Liver (tissue), 9 donors: ENCODE data around the gene SGK1. TPM values are rescaled to one million over a fixed set of nuclear protein-coding genes. Genes with fewer than 3 reads are reported as not detected.
A peak's percentile ranks its signal among the peaks of the same experiment; 100 is the strongest.

Source experiments
- DNase-seq: peaks from one replicate; pipeline ENCODE4 v3.0.0-alpha.2; 2017; ENCODE audit warnings: low spot score
- H3K27ac ChIP-seq, 2 donors: one replicate each; pipeline ENCODE4 v1.7.0; 2013; ENCODE audit warnings: inconsistent platforms in 2 of 2, low read length in 2 of 2, control low read depth in 1 of 2, low read depth in 1 of 2, mild to moderate bottlenecking in 1 of 2
- H3K27me3 ChIP-seq, 4 donors: one replicate each; pipeline versions ENCODE4 v1.6.1 to v1.7.0; 2013; ENCODE audit warnings: low read length in 3 of 4, inconsistent platforms in 1 of 4, mild to moderate bottlenecking in 1 of 4, moderate library complexity in 1 of 4; ENCODE audit not compliant: control insufficient read depth in 4 of 4, insufficient read depth in 4 of 4
- H3K36me3 ChIP-seq, 4 donors: one replicate each; pipeline versions ENCODE4 v1.6.1 to v1.7.0; 2013; ENCODE audit warnings: low read length in 3 of 4, mild to moderate bottlenecking in 3 of 4, low read depth in 1 of 4, moderate library complexity in 1 of 4; ENCODE audit not compliant: control insufficient read depth in 4 of 4, insufficient read depth in 3 of 4
- H3K4me1 ChIP-seq, 4 donors: one replicate each; pipeline versions ENCODE4 v1.6.1 to v1.7.0; 2013; ENCODE audit warnings: low read length in 3 of 4, mild to moderate bottlenecking in 3 of 4, moderate library complexity in 1 of 4; ENCODE audit not compliant: control insufficient read depth in 4 of 4, insufficient read depth in 4 of 4
- H3K4me3 ChIP-seq, 3 donors: one replicate each; pipeline versions ENCODE4 v1.6.1 to v1.7.0; 2013; ENCODE audit warnings: low read length in 3 of 3, control low read depth in 1 of 3, low read depth in 1 of 3, mild to moderate bottlenecking in 1 of 3
- H3K9ac ChIP-seq, 2 donors: one replicate each; pipeline ENCODE4 v1.7.0; 2013; ENCODE audit warnings: low read length in 2 of 2, mild to moderate bottlenecking in 2 of 2, moderate library complexity in 2 of 2, control low read depth in 1 of 2, low read depth in 1 of 2
- H3K9me3 ChIP-seq, 4 donors: one replicate each; pipeline versions ENCODE4 v1.6.1 to v1.7.0; 2013; ENCODE audit warnings: low read length in 3 of 4; ENCODE audit not compliant: control insufficient read depth in 4 of 4
- EGR1 ChIP-seq, 2 donors: IDR thresholded peaks; 2 replicates each; pipeline ENCODE4 v1.6.1; 2016 to 2018; ENCODE audit warnings: antibody characterized with exemption in 2 of 2, low read depth in 2 of 2
- FOXA1 ChIP-seq: IDR thresholded peaks from 2 replicates; pipeline ENCODE4 v1.6.1; 2016; ENCODE audit warnings: antibody characterized with exemption
- FOXA2 ChIP-seq: IDR thresholded peaks from 2 replicates; pipeline ENCODE4 v1.6.1; 2016; ENCODE audit warnings: antibody characterized with exemption
- HNF4G ChIP-seq: IDR thresholded peaks from 2 replicates; pipeline ENCODE4 v1.6.1; 2016; ENCODE audit warnings: antibody characterized with exemption
- NR2F2 ChIP-seq: IDR thresholded peaks from 2 replicates; pipeline ENCODE4 v1.6.1; 2016; ENCODE audit warnings: antibody characterized with exemption
- RXRA ChIP-seq, 2 donors: IDR thresholded peaks; 2 replicates each; pipeline ENCODE4 v1.6.1; 2017 to 2018; ENCODE audit warnings: antibody characterized with exemption in 2 of 2, mild to moderate bottlenecking in 1 of 2
- WGBS: extraction: QIAGEN DNeasy Blood & Tissue Kit; methylation state at CpG from one replicate; pipeline ENCODE4 v1.1.7; 2013; 5-methylcytosine and 5-hydroxymethylcytosine counted together
- polyA plus RNA-seq, 2 donors: library from polyadenylated mRNA; stranded (reverse) in 1 of 2; unstranded in 1 of 2; fragments of 200-250 nt in 1 of 2; fragments of >200 nt in 1 of 2; fragmentation: Nextera tagmentation in 1 of 2; extraction: Ambion mirVana in 1 of 2; gene quantifications; one replicate each; pipeline versions ENCODE4 v1.2.1 to v1.2.3, GENCODE V29; 2013 to 2015
- total RNA-seq, 2 donors: library from RNA; depleted of rRNA; stranded (reverse); fragments of >200 nt; gene quantifications; one replicate each; pipeline ENCODE4 v1.2.3, GENCODE V29; 2014
- TF ChIP-seq, protein P1 (sequence below): fragments of 150-350 bp; IDR thresholded peaks from 2 replicates; pipeline ENCODE4 v1.5.1; 2017; ENCODE audit warnings: improper control_type of control experiment, low read depth, low read length; ENCODE audit not compliant: missing input control
- TF ChIP-seq, protein P2 (sequence below): IDR thresholded peaks from 2 replicates; pipeline ENCODE4 v1.6.1; 2016; ENCODE audit warnings: antibody characterized with exemption
- TF ChIP-seq, protein P3 (sequence below): IDR thresholded peaks from 2 replicates; pipeline ENCODE4 v1.6.1; 2016; ENCODE audit warnings: antibody characterized with exemption, mild to moderate bottlenecking
- TF ChIP-seq, protein P4 (sequence below): IDR thresholded peaks from 2 replicates; pipeline ENCODE4 v1.6.1; 2016; ENCODE audit warnings: antibody characterized with exemption
- TF ChIP-seq, protein P5 (sequence below): IDR thresholded peaks from 2 replicates; pipeline ENCODE4 v1.6.1; 2016; ENCODE audit warnings: antibody characterized with exemption
- donor health status: healthy.
- donor health status: healthy.
- donor health status: healthy.
- donor health status: healthy.
- donor health status: healthy.

SGK1 gene
- total and polyA plus RNA-seq, 4 donors, result 28.0 to 113 (median 35.4) TPM

DNA sequence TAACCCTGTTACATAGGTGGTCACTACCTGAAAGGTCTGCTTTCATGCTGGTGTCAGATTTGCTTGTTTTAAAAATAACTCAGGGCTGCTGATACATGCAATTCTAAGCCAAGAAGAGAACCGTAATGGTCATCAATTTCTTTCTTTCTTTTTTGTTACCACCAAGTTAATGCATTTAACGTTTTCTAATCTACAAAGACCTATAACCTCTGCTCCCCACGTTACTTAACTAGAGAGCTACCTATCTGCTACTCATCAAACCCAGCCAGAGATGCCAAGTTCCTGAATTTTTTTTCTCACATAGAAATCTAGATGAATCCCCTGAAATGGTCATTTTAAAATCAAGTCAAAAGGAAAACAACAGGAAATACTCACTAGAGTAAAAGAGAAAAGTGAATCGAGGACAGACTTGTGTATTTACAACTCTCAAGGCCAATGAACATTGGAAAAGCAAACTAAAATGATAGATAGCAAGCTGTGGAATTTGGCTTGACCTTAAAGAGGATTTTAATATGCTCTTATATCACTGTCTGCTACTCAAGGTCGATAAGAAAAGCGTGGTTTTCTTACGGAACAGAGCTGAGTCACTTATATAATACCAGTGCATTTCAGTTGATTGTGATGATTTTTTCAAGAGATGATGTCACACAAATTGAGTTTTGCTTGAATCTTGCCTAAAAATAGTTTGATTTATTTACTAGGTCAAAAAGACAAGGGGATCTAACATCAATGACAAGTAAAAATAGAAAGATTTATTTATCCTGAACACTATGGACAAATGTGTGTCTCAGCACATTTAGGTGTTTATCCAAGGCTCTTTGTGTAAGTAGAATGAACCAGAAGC, 67.9 kb downstream of the SGK1 start (continued):
- TF ChIP-seq, protein P1, sequence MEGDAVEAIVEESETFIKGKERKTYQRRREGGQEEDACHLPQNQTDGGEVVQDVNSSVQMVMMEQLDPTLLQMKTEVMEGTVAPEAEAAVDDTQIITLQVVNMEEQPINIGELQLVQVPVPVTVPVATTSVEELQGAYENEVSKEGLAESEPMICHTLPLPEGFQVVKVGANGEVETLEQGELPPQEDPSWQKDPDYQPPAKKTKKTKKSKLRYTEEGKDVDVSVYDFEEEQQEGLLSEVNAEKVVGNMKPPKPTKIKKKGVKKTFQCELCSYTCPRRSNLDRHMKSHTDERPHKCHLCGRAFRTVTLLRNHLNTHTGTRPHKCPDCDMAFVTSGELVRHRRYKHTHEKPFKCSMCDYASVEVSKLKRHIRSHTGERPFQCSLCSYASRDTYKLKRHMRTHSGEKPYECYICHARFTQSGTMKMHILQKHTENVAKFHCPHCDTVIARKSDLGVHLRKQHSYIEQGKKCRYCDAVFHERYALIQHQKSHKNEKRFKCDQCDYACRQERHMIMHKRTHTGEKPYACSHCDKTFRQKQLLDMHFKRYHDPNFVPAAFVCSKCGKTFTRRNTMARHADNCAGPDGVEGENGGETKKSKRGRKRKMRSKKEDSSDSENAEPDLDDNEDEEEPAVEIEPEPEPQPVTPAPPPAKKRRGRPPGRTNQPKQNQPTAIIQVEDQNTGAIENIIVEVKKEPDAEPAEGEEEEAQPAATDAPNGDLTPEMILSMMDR, result no peak
- TF ChIP-seq RXRA (IDR thresholded peaks at IDR 0.05), result peak; percentile 91 to 92
- no peak for TF ChIP-seq HNF4G

DNA sequence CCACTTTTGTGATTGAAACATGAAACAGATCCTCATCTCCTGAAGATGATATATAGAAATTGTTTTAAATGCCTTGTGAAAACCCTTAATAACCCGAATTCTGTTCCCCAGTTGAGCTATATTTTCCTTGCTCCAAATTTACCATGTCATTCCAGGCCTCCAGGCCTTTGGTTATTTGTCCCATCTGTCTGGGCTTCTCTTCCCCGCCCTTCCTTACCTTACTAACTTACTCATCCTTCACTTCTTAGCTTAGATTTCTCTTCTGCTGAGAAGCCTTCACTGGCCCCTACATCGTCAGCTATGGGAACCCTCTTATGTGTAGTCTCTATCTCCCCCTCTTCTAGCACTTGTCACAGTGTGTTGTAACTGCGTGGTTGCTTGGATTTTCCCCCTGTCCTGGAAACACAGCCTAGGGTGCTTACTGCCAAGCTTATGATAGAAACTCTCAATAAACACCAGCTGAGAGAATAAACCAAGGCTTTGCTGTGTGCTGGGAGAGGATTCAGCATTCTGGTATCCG, 68.6 kb downstream of the SGK1 start:
- no peak for DNase-seq
- no peak overlapping the region for H3K4me3 ChIP-seq
- H3K36me3 ChIP-seq, result no peaks in the 10 kb centered on the region
- H3K4me1 ChIP-seq, result peaks cover 4 to 22% (median 9%) of the 10 kb centered on the region in 4 donors
- H3K9me3 ChIP-seq, result no peaks in the 10 kb centered on the region
- H3K27me3 ChIP-seq, result no peaks in the 10 kb centered on the region
- TF ChIP-seq, protein P2, sequence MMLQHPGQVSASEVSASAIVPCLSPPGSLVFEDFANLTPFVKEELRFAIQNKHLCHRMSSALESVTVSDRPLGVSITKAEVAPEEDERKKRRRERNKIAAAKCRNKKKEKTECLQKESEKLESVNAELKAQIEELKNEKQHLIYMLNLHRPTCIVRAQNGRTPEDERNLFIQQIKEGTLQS, result no peak
- TF ChIP-seq, protein P3, sequence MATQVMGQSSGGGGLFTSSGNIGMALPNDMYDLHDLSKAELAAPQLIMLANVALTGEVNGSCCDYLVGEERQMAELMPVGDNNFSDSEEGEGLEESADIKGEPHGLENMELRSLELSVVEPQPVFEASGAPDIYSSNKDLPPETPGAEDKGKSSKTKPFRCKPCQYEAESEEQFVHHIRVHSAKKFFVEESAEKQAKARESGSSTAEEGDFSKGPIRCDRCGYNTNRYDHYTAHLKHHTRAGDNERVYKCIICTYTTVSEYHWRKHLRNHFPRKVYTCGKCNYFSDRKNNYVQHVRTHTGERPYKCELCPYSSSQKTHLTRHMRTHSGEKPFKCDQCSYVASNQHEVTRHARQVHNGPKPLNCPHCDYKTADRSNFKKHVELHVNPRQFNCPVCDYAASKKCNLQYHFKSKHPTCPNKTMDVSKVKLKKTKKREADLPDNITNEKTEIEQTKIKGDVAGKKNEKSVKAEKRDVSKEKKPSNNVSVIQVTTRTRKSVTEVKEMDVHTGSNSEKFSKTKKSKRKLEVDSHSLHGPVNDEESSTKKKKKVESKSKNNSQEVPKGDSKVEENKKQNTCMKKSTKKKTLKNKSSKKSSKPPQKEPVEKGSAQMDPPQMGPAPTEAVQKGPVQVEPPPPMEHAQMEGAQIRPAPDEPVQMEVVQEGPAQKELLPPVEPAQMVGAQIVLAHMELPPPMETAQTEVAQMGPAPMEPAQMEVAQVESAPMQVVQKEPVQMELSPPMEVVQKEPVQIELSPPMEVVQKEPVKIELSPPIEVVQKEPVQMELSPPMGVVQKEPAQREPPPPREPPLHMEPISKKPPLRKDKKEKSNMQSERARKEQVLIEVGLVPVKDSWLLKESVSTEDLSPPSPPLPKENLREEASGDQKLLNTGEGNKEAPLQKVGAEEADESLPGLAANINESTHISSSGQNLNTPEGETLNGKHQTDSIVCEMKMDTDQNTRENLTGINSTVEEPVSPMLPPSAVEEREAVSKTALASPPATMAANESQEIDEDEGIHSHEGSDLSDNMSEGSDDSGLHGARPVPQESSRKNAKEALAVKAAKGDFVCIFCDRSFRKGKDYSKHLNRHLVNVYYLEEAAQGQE, result no peak
- peak; percentile 14 for TF ChIP-seq FOXA2
- TF ChIP-seq RXRA (IDR thresholded peaks at IDR 0.05), result no peak
- no peak for TF ChIP-seq NR2F2
- TF ChIP-seq, protein P4, sequence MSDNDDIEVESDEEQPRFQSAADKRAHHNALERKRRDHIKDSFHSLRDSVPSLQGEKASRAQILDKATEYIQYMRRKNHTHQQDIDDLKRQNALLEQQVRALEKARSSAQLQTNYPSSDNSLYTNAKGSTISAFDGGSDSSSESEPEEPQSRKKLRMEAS, result no peak
- 79% methylated on average over 5 of the region's 5 CpGs for WGBS
- H3K9ac ChIP-seq, result peak overlapping the region in 1 of 2 donors; percentile 43
- peak overlapping the region; percentile 73 to 82 for H3K27ac ChIP-seq

DNA sequence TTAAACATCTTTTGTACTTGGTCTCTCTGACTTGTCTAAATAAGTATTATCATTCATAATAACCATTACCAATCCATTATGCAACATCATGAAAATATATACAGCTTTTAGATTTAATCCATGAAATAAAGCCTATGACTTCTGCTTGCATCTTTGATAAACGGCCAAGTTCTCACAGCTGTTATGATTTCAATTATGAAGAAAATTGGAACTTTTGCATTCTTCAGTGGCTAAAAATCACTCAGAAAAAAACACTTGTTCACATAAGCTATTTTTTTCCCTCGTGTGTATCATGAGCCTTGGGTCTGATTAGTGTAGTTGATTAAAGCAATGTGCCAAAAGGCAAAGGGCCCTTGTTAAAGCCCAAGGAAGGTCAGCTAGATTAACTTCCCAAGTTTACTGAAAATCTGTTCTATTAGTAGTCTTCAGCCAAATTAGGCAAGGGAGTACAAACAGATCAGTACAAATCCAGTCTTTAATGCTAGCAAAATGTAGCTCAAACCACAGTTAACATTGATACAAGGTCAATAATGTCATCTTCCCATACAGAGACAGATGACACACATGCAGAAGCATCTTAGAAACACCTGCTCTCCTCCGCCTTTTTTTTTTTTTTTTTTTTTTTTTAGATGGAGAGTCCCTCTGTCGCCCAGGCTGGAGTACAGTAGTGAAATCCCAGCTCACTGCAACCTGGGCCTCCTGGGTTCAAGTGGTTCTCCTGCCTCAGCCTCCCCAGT, 69.9 kb downstream of the SGK1 start:
- H3K9me3 ChIP-seq, result no peaks in the 10 kb centered on the region
- 73% methylated on average over 4 of the region's 4 CpGs for WGBS
- H3K4me3 ChIP-seq, result no peak overlapping the region

More for the DNA sequence above, 69.9 kb downstream of the SGK1 start:
- H3K27ac ChIP-seq, result no peak overlapping the region
- no peaks in the 10 kb centered on the region for H3K36me3 ChIP-seq
- no peak for DNase-seq
- peaks cover 4 to 20% (median 9%) of the 10 kb centered on the region in 4 donors for H3K4me1 ChIP-seq
- TF ChIP-seq, protein P5, sequence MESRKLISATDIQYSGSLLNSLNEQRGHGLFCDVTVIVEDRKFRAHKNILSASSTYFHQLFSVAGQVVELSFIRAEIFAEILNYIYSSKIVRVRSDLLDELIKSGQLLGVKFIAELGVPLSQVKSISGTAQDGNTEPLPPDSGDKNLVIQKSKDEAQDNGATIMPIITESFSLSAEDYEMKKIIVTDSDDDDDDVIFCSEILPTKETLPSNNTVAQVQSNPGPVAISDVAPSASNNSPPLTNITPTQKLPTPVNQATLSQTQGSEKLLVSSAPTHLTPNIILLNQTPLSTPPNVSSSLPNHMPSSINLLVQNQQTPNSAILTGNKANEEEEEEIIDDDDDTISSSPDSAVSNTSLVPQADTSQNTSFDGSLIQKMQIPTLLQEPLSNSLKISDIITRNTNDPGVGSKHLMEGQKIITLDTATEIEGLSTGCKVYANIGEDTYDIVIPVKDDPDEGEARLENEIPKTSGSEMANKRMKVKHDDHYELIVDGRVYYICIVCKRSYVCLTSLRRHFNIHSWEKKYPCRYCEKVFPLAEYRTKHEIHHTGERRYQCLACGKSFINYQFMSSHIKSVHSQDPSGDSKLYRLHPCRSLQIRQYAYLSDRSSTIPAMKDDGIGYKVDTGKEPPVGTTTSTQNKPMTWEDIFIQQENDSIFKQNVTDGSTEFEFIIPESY, result no peak
- no peak for TF ChIP-seq FOXA1
- TF ChIP-seq RXRA (IDR thresholded peaks at IDR 0.05), result no peak
- no peak for TF ChIP-seq HNF4G
- TF ChIP-seq, protein P4, result no peak
- TF ChIP-seq, protein P2, result no peak
- no peak for TF ChIP-seq EGR1 (IDR thresholded peaks at IDR 0.05; ENCODE audit: low read depth in 2 of 2)
- TF ChIP-seq, protein P3, result no peak
- H3K9ac ChIP-seq, result no peak overlapping the region
- no peaks in the 10 kb centered on the region for H3K27me3 ChIP-seq
